Measurements from ENCODE around the gene PACRG. TPM values are rescaled to one million over a fixed set of nuclear protein-coding genes. Genes with fewer than 3 reads are reported as not detected.

The PACRG gene
- total and polyA plus RNA-seq, 2 of the 8 experiments (the other 6 are each of a cell fraction or from before 2014, with no cell fraction given) = 0.44 to 0.54 TPM

DNA sequence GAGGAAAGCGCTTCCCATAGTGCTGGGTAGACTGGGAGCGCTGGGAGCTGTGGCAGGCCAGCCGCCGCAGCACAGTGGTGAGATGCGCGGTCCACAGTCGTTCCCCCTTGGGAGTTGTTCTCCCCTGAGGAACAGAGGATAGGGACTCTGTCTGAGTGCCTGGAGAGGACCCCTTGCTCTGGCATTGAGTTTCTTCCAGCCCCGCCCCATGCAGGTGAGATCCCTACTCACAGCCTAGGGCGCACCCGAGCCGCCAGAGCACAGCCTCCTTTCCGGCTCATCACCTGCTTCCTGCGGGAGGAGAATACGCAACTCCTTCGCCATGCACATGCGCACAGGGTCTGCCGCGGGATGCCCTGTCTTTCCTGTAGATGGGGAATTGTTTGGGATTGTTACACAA is 140.6 kb downstream of the PACRG start:
- no peaks in the 10 kb centered on the region for H3K9me3 ChIP-seq (ENCODE audit: insufficient read depth in 2 of 2, low read depth in 1 of 2, low read length in 1 of 2)
- no peak overlapping the region for H3K56ac ChIP-seq (replicated peaks; ENCODE audit: insufficient read length, low read depth, low read length)
- no peak overlapping the region for H3K23ac ChIP-seq (ENCODE audit: insufficient read length)
- no peak overlapping the region for H4K91ac ChIP-seq (replicated peaks; ENCODE audit: insufficient read length, low read length)
- no peak overlapping the region for H2BK120ac ChIP-seq (replicated peaks; ENCODE audit: low read depth, low read length)
- no peak overlapping the region for H2AK5ac ChIP-seq (ENCODE audit: low read depth, low read length)
- no peak overlapping the region for H2BK5ac ChIP-seq (ENCODE audit: low read depth, low read length)
- H3K9ac ChIP-seq (replicated peaks in 1 of 4; ENCODE audit: extremely low read depth in 1 of 4, low read depth in 3 of 4, low read length in 3 of 4) = no peak overlapping the region
- DNase-seq (ENCODE audit: low read depth in 1 of 2, low spot score in 2 of 2) = no peak
- H3K4me1 ChIP-seq (replicated peaks in 1 of 4; ENCODE audit: control insufficient read depth in 3 of 4, insufficient read depth in 4 of 4, low read length in 3 of 4) = no peaks in the 10 kb centered on the region
- peak overlapping the region; percentile 88; the same call in 1 of the 2 replicates for H4K8ac ChIP-seq (ENCODE audit: extremely low read depth, insufficient read depth, low read length)
- no peaks in the 10 kb centered on the region for H3K23me2 ChIP-seq (ENCODE audit: low read depth, low read length)
- H3K27me3 ChIP-seq (replicated peaks in 1 of 4; ENCODE audit: control insufficient read depth in 3 of 4, extremely low read depth in 1 of 4, insufficient read depth in 3 of 4, low read length in 3 of 4) = no peaks in the 10 kb centered on the region
- H3K79me1 ChIP-seq (ENCODE audit: low read depth, low read length) = no peaks in the 10 kb centered on the region
- no peak overlapping the region for H3K14ac ChIP-seq (ENCODE audit: insufficient read length)
- no peak overlapping the region for H3K4ac ChIP-seq (replicated peaks; ENCODE audit: insufficient read length, low read depth, low read length)
- H2BK12ac ChIP-seq (ENCODE audit: low read depth, low read length) = no peak overlapping the region
- no peaks in the 10 kb centered on the region for H4K20me1 ChIP-seq (replicated peaks in 1 of 2; ENCODE audit: control insufficient read depth in 1 of 2, insufficient read depth in 2 of 2, low read length in 2 of 2)
- no peaks in the 10 kb centered on the region for H3K79me2 ChIP-seq (ENCODE audit: control insufficient read depth in 1 of 2, insufficient read depth in 2 of 2, low read length in 2 of 2)
- ChIA-PET POLR2A (ENCODE audit: partially characterized antibody) (no interaction called here), CTCF (ENCODE audit: partially characterized antibody) (interaction anchor here (0.6 kb wide), 1 partner anchor 253 kb away, joined by 3 read pairs; no protein-coding TSS in a partner anchor)
- no peak overlapping the region for H3K4me2 ChIP-seq (ENCODE audit: insufficient read depth in 1 of 2, low read depth in 2 of 2, low read length in 2 of 2)
- H3K27ac ChIP-seq (ENCODE audit: low read depth, low read length) = no peak overlapping the region
- H2BK20ac ChIP-seq (ENCODE audit: low read length) = no peak overlapping the region
- WGBS, 2 experiments (ENCODE audit: extremely low coverage in 1 of 2, insufficient coverage in 1 of 2, insufficient read length in 1 of 2, insufficient replicate concordance in 2 of 2, low coverage in 1 of 2, low lambda C conversion rate in 2 of 2, missing lambda C conversion rate in 1 of 2) = 92% methylated on average over 18 of the region's 18 CpGs; no CpG with 5 or more reads in 1 of the 2 experiments
- no peak overlapping the region for H2BK15ac ChIP-seq (ENCODE audit: low read length)
- no peak overlapping the region for H3K4me3 ChIP-seq (ENCODE audit: extremely low read depth in 1 of 4, insufficient read depth in 2 of 4, low read depth in 3 of 4, low read length in 4 of 4)
- no peaks in the 10 kb centered on the region for H3K36me3 ChIP-seq (ENCODE audit: control insufficient read depth in 2 of 4, insufficient read depth in 4 of 4, low read length in 3 of 4)
- H4K5ac ChIP-seq (ENCODE audit: insufficient read length, low read depth, low read length) = no peak overlapping the region
- no peak overlapping the region for H3K18ac ChIP-seq (ENCODE audit: extremely low read depth, low read length)
- peak overlapping the region; percentile 65; the same call in 1 of the 2 replicates for H2AFZ ChIP-seq (ENCODE audit: low read length)
- FAIRE-seq = no peak
- TF ChIP-seq KDM4A (IDR thresholded peaks at IDR 0.05; ENCODE audit: low read depth, low read length, severe bottlenecking) (no peak), PHF8 (conservative IDR thresholded peaks at IDR 0.05; ENCODE audit: low read depth, low read length) (no peak), SUZ12 (IDR thresholded peaks at IDR 0.05; ENCODE audit: low read length) (no peak), CEBPB (IDR thresholded peaks at IDR 0.05; ENCODE audit: low read depth, low read length) (no peak), NANOG (IDR thresholded peaks at IDR 0.05; ENCODE audit: insufficient read depth, low read depth, low read length, poor library complexity, severe bottlenecking) (no peak), CTBP2 (IDR thresholded peaks at IDR 0.05; ENCODE audit: borderline replicate concordance, insufficient read depth, insufficient read length, low read length) (no peak), HDAC2 (IDR thresholded peaks at IDR 0.05; ENCODE audit: borderline replicate concordance in 1 of 2, low read depth in 2 of 2, low read length in 2 of 2) (no peak), BACH1 (IDR thresholded peaks at IDR 0.05; ENCODE audit: low read length) (no peak), SAP30 (IDR thresholded peaks at IDR 0.05; ENCODE audit: insufficient read depth, insufficient replicate concordance, low read length) (no peak)
- TF ChIP-seq, protein P1, sequence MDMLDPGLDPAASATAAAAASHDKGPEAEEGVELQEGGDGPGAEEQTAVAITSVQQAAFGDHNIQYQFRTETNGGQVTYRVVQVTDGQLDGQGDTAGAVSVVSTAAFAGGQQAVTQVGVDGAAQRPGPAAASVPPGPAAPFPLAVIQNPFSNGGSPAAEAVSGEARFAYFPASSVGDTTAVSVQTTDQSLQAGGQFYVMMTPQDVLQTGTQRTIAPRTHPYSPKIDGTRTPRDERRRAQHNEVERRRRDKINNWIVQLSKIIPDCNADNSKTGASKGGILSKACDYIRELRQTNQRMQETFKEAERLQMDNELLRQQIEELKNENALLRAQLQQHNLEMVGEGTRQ (IDR thresholded peaks at IDR 0.05; ENCODE audit: low read length) = no peak
